GM10248 (cell line): ENCODE data around the gene CEP295NL.

Experiments used
- CTCF ChIA-PET: fragments of 300-600 bp; sonication (Branson Sonifier 250); formaldehyde crosslinking; extraction: SDS; loops from one replicate; lab custom pipeline; 2021; ENCODE audit warnings: antibody characterized with exemption; lab: Yijun Ruan, JAX
- POLR2A ChIA-PET: fragments of 350-650 bp; sonication (Branson Sonifier 250); formaldehyde crosslinking; extraction: SDS; loops from one replicate; lab custom pipeline; 2020; ENCODE audit warnings: antibody characterized with exemption; lab: Yijun Ruan, JAX
- DNase-seq: peaks from one replicate; pipeline ENCODE4 v3.0.0; 2012; ENCODE audit errors: extremely low spot score
- CTCF ChIP-seq: IDR thresholded peaks from 2 replicates; pipeline ENCODE4 v1.5.1; 2012; ENCODE audit warnings: mild to moderate bottlenecking, low read depth; ENCODE audit errors: extremely low read depth, missing control alignments, control extremely low read depth

The CEP295NL gene

GRCh38 chr17:78903101-78903779, at the start of gene CEP295NL:
Gene CEP295NL, minus strand, starts transcription at chr17:78903201. Its CDS starts 1,373 bp downstream, at chr17:78901828.
- ChIA-PET CTCF (interaction anchor here (0.7 to 1.6 kb wide), 3 partner anchors 38 to 68 kb away, joined by 3 read pairs; no protein-coding TSS in a partner anchor), POLR2A (no interaction called here)
- no peak for DNase-seq

GRCh38 chr17:78952706-78953105, 49.7 kb upstream of the CEP295NL start:
- no peak for TF ChIP-seq CTCF
- CTCF ChIA-PET: interaction anchor here (1.0 to 3.2 kb wide), 3 partner anchors 9 to 87 kb away, joined by 4 to 17 read pairs (median 6); no protein-coding TSS in a partner anchor
- no peak for DNase-seq
- POLR2A ChIA-PET: no interaction called here

More at GRCh38 chr17:78903101-78903779, at the start of gene CEP295NL:
- no peak for TF ChIP-seq CTCF

DNA sequence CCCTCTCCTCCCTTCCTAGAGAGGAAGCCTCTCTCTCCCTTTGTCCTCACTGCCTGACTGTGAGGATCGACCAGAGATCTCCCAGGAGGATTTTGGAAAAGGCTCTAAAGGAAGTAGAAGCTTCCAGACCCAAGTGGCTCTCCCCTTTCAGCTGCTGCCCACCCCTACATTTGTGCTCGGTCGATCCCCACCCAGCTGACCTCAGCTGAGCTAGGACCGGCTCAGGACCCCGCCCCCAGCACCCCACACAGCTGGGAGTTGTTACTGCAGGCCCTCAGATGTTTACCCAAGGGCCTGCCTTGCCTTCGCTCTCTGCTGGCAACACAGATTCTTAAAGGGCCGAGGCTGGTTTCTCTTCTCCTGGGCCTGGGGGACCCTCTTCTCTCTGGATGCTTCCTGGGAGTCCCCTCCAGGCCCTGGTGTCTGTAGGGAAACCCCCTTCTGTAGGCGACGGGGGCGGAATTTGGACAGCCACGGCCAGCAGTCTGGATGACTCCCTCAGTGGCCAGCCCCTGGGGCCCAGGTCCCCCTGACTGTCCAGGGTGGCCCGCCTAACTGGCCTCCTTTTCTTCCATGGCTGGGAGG, 49.1 kb upstream of the CEP295NL start:
- POLR2A ChIA-PET: no interaction called here
- CTCF ChIA-PET: interaction anchor here (2.2 to 3.2 kb wide), 2 partner anchors 8 to 19 kb away, joined by 6 to 17 read pairs; no protein-coding TSS in a partner anchor
- no peak for TF ChIP-seq CTCF
- no peak for DNase-seq

DNA sequence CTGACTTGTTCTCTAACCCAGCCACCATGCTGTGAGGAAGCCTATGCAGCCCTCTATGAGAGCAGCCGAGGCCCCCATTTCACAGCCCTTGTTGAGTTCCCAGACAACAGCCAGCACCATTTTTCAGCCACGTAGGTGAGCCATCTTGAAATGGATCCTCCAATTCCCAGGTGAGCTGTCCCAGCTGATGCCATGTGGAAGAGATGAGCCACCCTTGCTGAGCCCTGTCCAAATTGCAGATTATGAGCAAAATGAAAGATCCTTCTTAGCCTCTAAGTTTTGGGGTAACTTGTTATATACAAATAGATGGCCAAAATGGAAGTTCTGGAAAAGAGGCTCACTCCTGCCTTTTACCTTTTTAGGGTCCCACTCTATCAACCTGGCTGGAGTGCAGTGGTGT, 47.9 kb upstream of the CEP295NL start:
- no peak for TF ChIP-seq CTCF
- ChIA-PET CTCF (interaction anchor here (1.4 to 3.2 kb wide), 2 partner anchors 16 to 20 kb away, joined by 3 to 17 read pairs; no protein-coding TSS in a partner anchor), POLR2A (no interaction called here)
- no peak for DNase-seq

GRCh38 chr17:78947235-78948149, 44.5 kb upstream of the CEP295NL start:
- POLR2A ChIA-PET: no interaction called here
- no peak for TF ChIP-seq CTCF
- DNase-seq: no peak
- CTCF ChIA-PET: interaction anchor here (1.6 to 2.9 kb wide), 2 partner anchors 24 kb away, joined by 4 to 9 read pairs; no protein-coding TSS in a partner anchor

DNA sequence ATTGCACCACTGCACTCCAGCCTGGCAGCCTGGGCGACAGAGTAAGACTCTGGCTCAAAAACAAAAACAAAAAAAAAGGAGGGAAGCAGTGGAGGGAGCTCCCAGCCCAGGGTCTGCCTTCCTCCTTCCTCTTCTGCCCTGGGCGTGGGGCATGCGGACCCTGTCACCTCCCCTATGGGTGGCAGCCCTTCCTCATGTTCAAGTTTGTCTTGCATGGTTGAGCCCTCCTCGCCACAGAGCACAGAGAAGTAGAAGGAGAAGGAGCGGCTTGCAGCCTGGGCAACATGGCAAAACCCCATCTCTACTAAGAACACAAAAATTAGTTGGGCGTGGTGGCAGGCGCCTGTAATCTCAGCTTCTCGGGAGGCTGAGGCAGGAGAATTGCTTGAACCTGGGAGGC, 43.6 kb upstream of the CEP295NL start:
- TF ChIP-seq CTCF: no peak
- ChIA-PET CTCF (interaction anchor here (1.6 kb wide), 1 partner anchor 25 kb away, joined by 4 read pairs; no protein-coding TSS in a partner anchor), POLR2A (no interaction called here)

More for the DNA sequence above, 43.6 kb upstream of the CEP295NL start:
- DNase-seq: no peak
